CD4-positive, alpha-beta T cell treated with Interleukin-2 at 100 ng/mL for 4 hours (primary cell): ENCODE data around the gene LAT.
"Not testable (repeated sequence)": the region's sequence is repeated elsewhere in the genome, so short reads cannot be mapped to it uniquely, and the experiment has no call there.

ENCODE experiments used
- DNase-seq: peaks from one replicate; pipeline ENCODE4 v3.0.0-alpha.2; 2020; ENCODE audit warnings: low spot score

The LAT gene

GRCh38 chr16:28977703-28978662, 6.9 kb upstream of the LAT start:
- DNase-seq, result peak; percentile 45

- DNase-seq, result not testable (repeated sequence)
Measured at GRCh38 chr16:28980330-28980729, 4.5 kb upstream of the LAT start.

- no peak for DNase-seq
Measured at GRCh38 chr16:28980929-28981328, 3.9 kb upstream of the LAT start.

- no peak for DNase-seq
Measured at GRCh38 chr16:28981517-28981916, 3.3 kb upstream of the LAT start.

- DNase-seq, result no peak
Measured at GRCh38 chr16:28982418-28982817, 2.4 kb upstream of the LAT start.

GRCh38 chr16:28982949-28983348, 1.9 kb upstream of the LAT start:
- no peak for DNase-seq

GRCh38 chr16:28983644-28984043, 1.2 kb upstream of the LAT start:
- no peak for DNase-seq

GRCh38 chr16:28984091-28984490, 761 bp upstream of the LAT start:
- DNase-seq, result no peak

GRCh38 chr16:28985211-28986041, 574 bp downstream of the LAT start:
- DNase-seq, result no peak

- DNase-seq, result no peak
Measured at GRCh38 chr16:28986046-28986445, 1.2 kb downstream of the LAT start.

- no peak for DNase-seq
Measured at GRCh38 chr16:28986492-28986891, 1.6 kb downstream of the LAT start.

GRCh38 chr16:28987170-28987853, 2.5 kb downstream of the LAT start:
- DNase-seq, result no peak

GRCh38 chr16:28989363-28989762, 4.5 kb downstream of the LAT start:
- DNase-seq, result no peak

GRCh38 chr16:28990375-28991040, 5.7 kb downstream of the LAT start:
- peak; percentile 79 for DNase-seq

- no peak for DNase-seq
Measured at GRCh38 chr16:28991687-28992086, 6.8 kb downstream of the LAT start.

GRCh38 chr16:28992496-28992895, 7.6 kb downstream of the LAT start:
- no peak for DNase-seq

GRCh38 chr16:28998837-28999236, 14.0 kb downstream of the LAT start:
- no peak for DNase-seq

- DNase-seq, result no peak
Measured at GRCh38 chr16:28999577-28999976, 14.7 kb downstream of the LAT start.

GRCh38 chr16:29000019-29000418, 15.2 kb downstream of the LAT start:
- DNase-seq, result no peak

- DNase-seq, result not testable (repeated sequence)
Measured at GRCh38 chr16:29004496-29005139, 19.8 kb downstream of the LAT start.
